OCI-LY3 (cell line): Measurements from ENCODE around the gene PRPSAP1.
A peak's percentile ranks its signal among the peaks of the same experiment; 100 is the strongest.

Source experiments
- H2AFZ ChIP-seq: fragments of 200-600, 300-600 bp; shearing (Covaris generic); 2 replicates; pipeline ENCODE4 v1.6.0; 2014; ENCODE audit warnings: antibody characterized with exemption, low read depth, low read length
- H3K27ac ChIP-seq: fragments of 200-600, 300-600 bp; sonication (generic); 2 replicates; pipeline ENCODE4 v1.5.1; 2014; ENCODE audit warnings: mild to moderate bottlenecking, low read length, moderate library complexity, mixed read lengths
- H3K27me3 ChIP-seq: fragments of 200-600, 300-600 bp; sonication (generic); 2 replicates; pipeline ENCODE4 v1.6.1; 2014; ENCODE audit warnings: low read depth, low read length, mixed read lengths
- H3K36me3 ChIP-seq: fragments of 200-600, 300-600 bp; sonication (generic); replicated peaks from 2 replicates; pipeline ENCODE3; 2014; ENCODE audit warnings: low read depth, low read length, mixed read lengths
- H3K4me1 ChIP-seq: fragments of 300-600, 200-600 bp; sonication (generic); 2 replicates; pipeline ENCODE4 v1.6.1; 2014; ENCODE audit warnings: low read length, mixed read lengths
- H3K4me2 ChIP-seq: fragments of 200-600, 300-600 bp; sonication (generic); 2 replicates; pipeline ENCODE4 v1.6.1; 2014; ENCODE audit warnings: low read length, mixed read lengths
- H3K4me3 ChIP-seq: fragments of 300-600, 200-600 bp; sonication (generic); 2 replicates; pipeline ENCODE4 v1.5.1; 2014; ENCODE audit warnings: antibody characterized with exemption, mild to moderate bottlenecking, low read length, moderate library complexity
- H3K79me2 ChIP-seq: fragments of 300-600, 200-600 bp; shearing (Covaris generic); 2 replicates; pipeline ENCODE4 v1.6.1; 2014; ENCODE audit warnings: mild to moderate bottlenecking, low read length, mixed read lengths
- H3K9ac ChIP-seq: fragments of 300-600, 200-600 bp; shearing (Covaris generic); 2 replicates; pipeline ENCODE4 v1.6.0; 2014; ENCODE audit warnings: mild to moderate bottlenecking, low read length, moderate library complexity
- H3K9me3 ChIP-seq: fragments of 200-600, 300-600 bp; shearing (Covaris generic); 2 replicates; pipeline ENCODE4 v1.6.1; 2014; ENCODE audit warnings: low read length, mixed read lengths; ENCODE audit not compliant: insufficient read depth
- H4K20me1 ChIP-seq: fragments of 200-600, 300-600 bp; sonication (generic); 2 replicates; pipeline ENCODE4 v1.6.1; 2016; ENCODE audit warnings: low read length, mixed read lengths; ENCODE audit not compliant: insufficient read depth
- EZH2phosphoT487 ChIP-seq: fragments of 200-600 bp; shearing (Covaris generic); IDR thresholded peaks from 2 replicates; pipeline ENCODE4 v1.6.1; 2018; ENCODE audit warnings: antibody characterized with exemption, mixed run types, low read depth
- TF ChIP-seq, protein P1 (sequence below): fragments of 200-600, 300-600 bp; sonication (generic); IDR thresholded peaks from 2 replicates; pipeline ENCODE4 v1.5.1; 2014; ENCODE audit warnings: antibody characterized with exemption, low read length, low read depth

Gene PRPSAP1

DNA sequence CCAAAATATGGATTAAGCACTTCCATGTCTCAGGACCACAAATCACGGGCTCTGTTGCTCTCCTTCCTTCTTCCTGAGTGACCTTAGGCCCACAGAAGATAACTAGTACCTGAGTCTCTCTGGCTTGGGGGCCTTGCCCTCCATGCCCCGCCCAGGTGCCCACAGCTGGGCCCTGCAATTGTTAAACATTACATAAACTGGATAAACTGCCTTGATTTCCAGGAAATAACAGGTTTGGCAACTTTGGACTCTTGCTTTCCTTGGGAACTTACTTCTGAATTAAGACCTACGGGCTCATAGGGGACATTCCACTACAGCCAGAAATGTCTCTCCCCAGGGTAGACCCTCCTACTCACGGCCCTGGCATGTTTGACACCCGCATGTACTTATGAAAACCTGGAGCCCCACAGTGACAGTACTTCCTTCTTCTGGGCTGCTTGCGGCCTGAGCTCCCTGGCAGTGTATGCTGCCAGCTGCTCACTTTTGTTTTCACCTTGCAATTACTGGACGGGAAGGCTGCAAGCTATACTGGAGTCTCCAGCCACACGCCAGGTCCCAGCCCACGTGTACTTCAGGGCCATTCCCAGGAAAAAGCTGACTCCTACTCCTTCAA, 90.9 kb downstream of the PRPSAP1 start:
- H4K20me1 ChIP-seq, result no peaks in the 10 kb centered on the region; the same call in 1 of the 2 replicates
- no peaks in the 10 kb centered on the region for H3K9me3 ChIP-seq
- peak overlapping the region; percentile 82 for H3K4me2 ChIP-seq
- no peak overlapping the region for H2AFZ ChIP-seq
- peak overlapping the region; percentile 66 for H3K4me3 ChIP-seq
- no peaks in the 10 kb centered on the region for H3K27me3 ChIP-seq
- H3K79me2 ChIP-seq, result peaks cover 35% of the 10 kb centered on the region
- TF ChIP-seq EZH2phosphoT487, result no peak
- TF ChIP-seq, protein P1, sequence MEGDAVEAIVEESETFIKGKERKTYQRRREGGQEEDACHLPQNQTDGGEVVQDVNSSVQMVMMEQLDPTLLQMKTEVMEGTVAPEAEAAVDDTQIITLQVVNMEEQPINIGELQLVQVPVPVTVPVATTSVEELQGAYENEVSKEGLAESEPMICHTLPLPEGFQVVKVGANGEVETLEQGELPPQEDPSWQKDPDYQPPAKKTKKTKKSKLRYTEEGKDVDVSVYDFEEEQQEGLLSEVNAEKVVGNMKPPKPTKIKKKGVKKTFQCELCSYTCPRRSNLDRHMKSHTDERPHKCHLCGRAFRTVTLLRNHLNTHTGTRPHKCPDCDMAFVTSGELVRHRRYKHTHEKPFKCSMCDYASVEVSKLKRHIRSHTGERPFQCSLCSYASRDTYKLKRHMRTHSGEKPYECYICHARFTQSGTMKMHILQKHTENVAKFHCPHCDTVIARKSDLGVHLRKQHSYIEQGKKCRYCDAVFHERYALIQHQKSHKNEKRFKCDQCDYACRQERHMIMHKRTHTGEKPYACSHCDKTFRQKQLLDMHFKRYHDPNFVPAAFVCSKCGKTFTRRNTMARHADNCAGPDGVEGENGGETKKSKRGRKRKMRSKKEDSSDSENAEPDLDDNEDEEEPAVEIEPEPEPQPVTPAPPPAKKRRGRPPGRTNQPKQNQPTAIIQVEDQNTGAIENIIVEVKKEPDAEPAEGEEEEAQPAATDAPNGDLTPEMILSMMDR, result no peak
- H3K27ac ChIP-seq, result peak overlapping the region; percentile 94
- H3K9ac ChIP-seq, result peak overlapping the region; percentile 76
- peaks cover 20% of the 10 kb centered on the region for H3K36me3 ChIP-seq
- peaks cover 40% of the 10 kb centered on the region for H3K4me1 ChIP-seq

DNA sequence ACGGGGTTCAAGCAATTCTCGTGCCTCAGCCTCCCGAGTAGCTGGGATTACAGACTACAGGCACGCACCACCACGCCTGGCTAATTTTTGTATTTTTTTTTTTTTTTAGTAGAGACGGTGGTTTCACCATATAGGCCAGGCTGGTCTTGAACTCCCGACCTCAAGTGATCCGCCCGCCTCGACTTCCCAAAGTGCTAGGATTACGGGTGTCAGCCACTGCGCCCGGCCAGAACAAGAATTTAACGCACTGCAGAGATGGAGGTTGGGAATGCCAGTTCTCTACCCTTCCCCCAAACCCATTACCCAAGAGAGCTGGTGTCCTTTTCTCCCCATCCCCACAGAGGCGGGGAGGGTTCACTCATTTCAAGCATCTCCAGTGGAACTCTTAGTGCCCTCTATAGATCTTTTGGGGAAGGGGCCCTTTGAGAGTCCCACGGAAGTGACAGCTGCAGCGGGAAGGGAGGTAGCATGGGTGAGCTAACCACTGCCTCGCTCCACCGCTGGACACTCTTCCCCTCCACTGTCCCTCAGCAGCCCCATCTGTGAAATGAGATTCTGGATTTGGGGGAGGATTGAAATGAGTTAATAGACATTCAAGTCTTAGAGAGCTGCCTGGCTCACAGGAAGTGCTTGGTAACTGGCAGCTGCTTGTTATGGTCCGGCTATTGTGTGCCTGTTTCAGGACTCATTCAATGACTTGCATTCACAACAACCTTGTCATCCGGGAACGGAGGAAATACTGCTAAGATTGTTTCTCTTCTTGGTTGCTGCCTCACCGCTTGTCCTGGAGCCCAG, 92.1 kb downstream of the PRPSAP1 start:
- no peaks in the 10 kb centered on the region; the same call in 1 of the 2 replicates for H4K20me1 ChIP-seq
- H3K4me3 ChIP-seq, result peak overlapping the region; percentile 66
- H3K9ac ChIP-seq, result peak overlapping the region; percentile 76
- H3K9me3 ChIP-seq, result no peaks in the 10 kb centered on the region
- H3K79me2 ChIP-seq, result peaks cover 23% of the 10 kb centered on the region
- peak overlapping the region; percentile 95 for H2AFZ ChIP-seq
- no peaks in the 10 kb centered on the region for H3K27me3 ChIP-seq
- H3K4me2 ChIP-seq, result peak overlapping the region; percentile 82
- H3K4me1 ChIP-seq, result peaks cover 37% of the 10 kb centered on the region
- TF ChIP-seq, protein P1, result peak; percentile 38
- TF ChIP-seq EZH2phosphoT487, result no peak
- H3K36me3 ChIP-seq, result peaks cover 10% of the 10 kb centered on the region
- peak overlapping the region; percentile 94 for H3K27ac ChIP-seq

DNA sequence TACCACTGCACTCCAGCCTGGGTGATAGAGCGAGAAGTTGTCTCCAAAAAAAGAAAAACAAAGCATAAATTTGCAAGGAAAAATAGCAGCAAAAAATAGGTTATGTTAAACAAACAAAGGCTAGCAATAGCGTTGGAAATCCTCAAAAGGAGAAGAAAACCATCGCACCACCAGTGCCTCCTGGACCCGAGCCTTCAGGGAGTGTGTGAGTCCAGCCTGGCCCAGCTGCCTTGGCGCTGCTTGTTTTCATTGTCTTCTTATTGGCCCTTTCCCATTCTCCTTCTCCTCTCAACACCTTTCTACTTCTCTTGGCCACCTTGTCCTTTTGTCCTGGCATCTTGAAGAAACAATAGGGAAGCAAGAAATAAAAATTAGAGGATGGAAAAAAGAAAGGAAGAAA, 93.0 kb downstream of the PRPSAP1 start:
- Histone ChIP-seq H3K27me3 (no peaks in the 10 kb centered on the region), H4K20me1 (no peaks in the 10 kb centered on the region), H3K27ac (no peak overlapping the region), H2AFZ (no peak overlapping the region), H3K9ac (no peak overlapping the region), H3K9me3 (no peaks in the 10 kb centered on the region), H3K4me2 (no peak overlapping the region), H3K79me2 (peaks cover 13% of the 10 kb centered on the region), H3K36me3 (peaks cover under 1% of the 10 kb centered on the region), H3K4me3 (no peak overlapping the region), H3K4me1 (peaks cover 37% of the 10 kb centered on the region)
- TF ChIP-seq, protein P1, result no peak
- no peak for TF ChIP-seq EZH2phosphoT487

DNA sequence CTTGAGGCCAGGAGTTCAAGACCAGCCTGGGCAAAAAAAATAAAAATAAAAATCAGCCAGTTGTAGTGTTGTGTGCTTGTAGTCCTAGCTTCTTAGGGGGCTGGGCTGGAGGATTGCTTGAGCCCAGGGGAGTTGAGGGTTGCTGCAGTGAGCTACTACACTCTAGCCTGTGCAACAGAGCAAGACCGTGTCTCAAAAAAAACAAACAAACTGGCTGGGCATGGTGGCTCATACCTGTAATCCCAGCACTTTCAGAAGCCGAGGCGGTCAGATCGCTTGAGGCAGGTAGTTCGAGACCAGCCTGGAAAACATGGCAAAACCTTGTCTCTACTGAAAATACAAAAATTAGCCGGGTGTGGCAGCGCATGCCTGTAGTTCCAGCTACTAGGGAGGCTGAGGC, 93.5 kb downstream of the PRPSAP1 start:
- Histone ChIP-seq H3K27me3 (no peaks in the 10 kb centered on the region), H3K4me3 (no peak overlapping the region), H3K4me2 (no peak overlapping the region), H3K79me2 (peaks cover 9% of the 10 kb centered on the region), H3K4me1 (peaks cover 37% of the 10 kb centered on the region), H3K9me3 (no peaks in the 10 kb centered on the region), H3K9ac (no peak overlapping the region), H3K36me3 (no peaks in the 10 kb centered on the region), H3K27ac (no peak overlapping the region), H4K20me1 (no peaks in the 10 kb centered on the region), H2AFZ (no peak overlapping the region)
- TF ChIP-seq, protein P1, result no peak
- no peak for TF ChIP-seq EZH2phosphoT487
